GM20000 (cell line): ENCODE data around the gene PARPBP.
A peak's percentile ranks its signal among the peaks of the same experiment; 100 is the strongest.
"Not testable (repeated sequence)": the region's sequence is repeated elsewhere in the genome, so short reads cannot be mapped to it uniquely, and the experiment has no call there.

Experiments used
- DNase-seq: peaks from one replicate; pipeline ENCODE4 v3.0.0; 2012; ENCODE audit warnings: low spot score
- CTCF ChIP-seq: IDR thresholded peaks from 2 replicates; pipeline ENCODE4 v1.5.1; 2012; ENCODE audit warnings: mild to moderate bottlenecking, control low read depth; ENCODE audit errors: extremely low read depth, missing control alignments

PARPBP gene

GRCh38 chr12:102107970-102108369, 12.0 kb upstream of the PARPBP start:
- no peak for TF ChIP-seq CTCF
- no peak for DNase-seq

- no peak for DNase-seq
- no peak for TF ChIP-seq CTCF
These were observed 9.2 kb upstream of the PARPBP start for GRCh38 chr12:102110782-102111181.

GRCh38 chr12:102114212-102114611, 5.8 kb upstream of the PARPBP start:
- DNase-seq = no peak
- no peak for TF ChIP-seq CTCF

- no peak for DNase-seq
- TF ChIP-seq CTCF = no peak
These were observed 3.6 kb upstream of the PARPBP start for GRCh38 chr12:102116392-102116791.

GRCh38 chr12:102118874-102119273, 1.1 kb upstream of the PARPBP start:
- TF ChIP-seq CTCF = no peak
- DNase-seq = no peak

- no peak for DNase-seq
- no peak for TF ChIP-seq CTCF
These were observed 536 bp downstream of the PARPBP start for GRCh38 chr12:102120564-102120873.

- peak; percentile 10 for DNase-seq
- no peak for TF ChIP-seq CTCF
These were observed 903 bp downstream of the PARPBP start for GRCh38 chr12:102120886-102121285.

GRCh38 chr12:102121328-102121727, 1.3 kb downstream of the PARPBP start:
- DNase-seq = not testable (repeated sequence)

GRCh38 chr12:102130720-102131119, 10.7 kb downstream of the PARPBP start:
- not testable (repeated sequence) for DNase-seq

- not testable (repeated sequence) for DNase-seq
These were observed 11.5 kb downstream of the PARPBP start for GRCh38 chr12:102131442-102131841.

- DNase-seq = not testable (repeated sequence)
These were observed 17.6 kb downstream of the PARPBP start for GRCh38 chr12:102137619-102138018.

- not testable (repeated sequence) for DNase-seq
These were observed 22.9 kb downstream of the PARPBP start for GRCh38 chr12:102142866-102143373.
